Measurements from ENCODE around the gene SMIM7. TPM values are rescaled to one million over a fixed set of nuclear protein-coding genes. Genes with fewer than 3 reads are reported as not detected.
"Not testable (repeated sequence)": the region's sequence is repeated elsewhere in the genome, so short reads cannot be mapped to it uniquely, and the experiment has no call there.

The SMIM7 gene
- total RNA-seq, 4 donors from 2014 or later = 77.3 to 121 (median 98.8) TPM

DNA sequence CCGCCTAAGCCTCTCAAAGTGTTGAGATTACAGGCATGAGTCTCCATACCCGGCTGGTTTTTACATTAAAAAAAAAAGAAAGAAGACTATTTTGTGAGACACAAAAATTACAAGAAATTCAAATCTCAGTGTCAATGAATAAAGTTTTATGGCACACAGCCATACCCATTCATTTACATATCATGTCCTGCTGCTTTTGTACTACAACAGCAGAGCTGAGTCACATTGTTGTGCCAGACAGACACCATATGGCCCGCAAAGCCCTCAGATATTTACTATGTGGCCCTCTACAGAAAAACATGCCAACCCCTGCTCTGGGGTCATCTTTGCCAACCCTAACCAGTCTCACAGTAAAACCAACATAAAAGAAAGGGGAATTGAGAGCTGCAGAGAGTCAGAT is 5.3 kb downstream of the SMIM7 start:
- H3K27ac ChIP-seq = no peak overlapping the region
- peaks cover 38% of the 10 kb centered on the region for H3K4me1 ChIP-seq
- WGBS = 80% methylated on average over 3 of the region's 3 CpGs
- no peaks in the 10 kb centered on the region for H3K27me3 ChIP-seq
- no peak overlapping the region for H3K4me3 ChIP-seq
- no peak for DNase-seq (ENCODE audit: low spot score in 2 of 2)
- TF ChIP-seq POLR2AphosphoS5 (IDR thresholded peaks at IDR 0.05) = no peak
- TF ChIP-seq EP300 (IDR thresholded peaks at IDR 0.05) = no peak
- no peak for TF ChIP-seq POLR2A (IDR thresholded peaks at IDR 0.05)
- TF ChIP-seq, protein P1, sequence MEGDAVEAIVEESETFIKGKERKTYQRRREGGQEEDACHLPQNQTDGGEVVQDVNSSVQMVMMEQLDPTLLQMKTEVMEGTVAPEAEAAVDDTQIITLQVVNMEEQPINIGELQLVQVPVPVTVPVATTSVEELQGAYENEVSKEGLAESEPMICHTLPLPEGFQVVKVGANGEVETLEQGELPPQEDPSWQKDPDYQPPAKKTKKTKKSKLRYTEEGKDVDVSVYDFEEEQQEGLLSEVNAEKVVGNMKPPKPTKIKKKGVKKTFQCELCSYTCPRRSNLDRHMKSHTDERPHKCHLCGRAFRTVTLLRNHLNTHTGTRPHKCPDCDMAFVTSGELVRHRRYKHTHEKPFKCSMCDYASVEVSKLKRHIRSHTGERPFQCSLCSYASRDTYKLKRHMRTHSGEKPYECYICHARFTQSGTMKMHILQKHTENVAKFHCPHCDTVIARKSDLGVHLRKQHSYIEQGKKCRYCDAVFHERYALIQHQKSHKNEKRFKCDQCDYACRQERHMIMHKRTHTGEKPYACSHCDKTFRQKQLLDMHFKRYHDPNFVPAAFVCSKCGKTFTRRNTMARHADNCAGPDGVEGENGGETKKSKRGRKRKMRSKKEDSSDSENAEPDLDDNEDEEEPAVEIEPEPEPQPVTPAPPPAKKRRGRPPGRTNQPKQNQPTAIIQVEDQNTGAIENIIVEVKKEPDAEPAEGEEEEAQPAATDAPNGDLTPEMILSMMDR (IDR thresholded peaks at IDR 0.05) = no peak
- no peaks in the 10 kb centered on the region for H3K9me3 ChIP-seq
- H3K36me3 ChIP-seq = peaks cover 72% of the 10 kb centered on the region

- TF ChIP-seq EP300 (IDR thresholded peaks at IDR 0.05) = no peak
- TF ChIP-seq POLR2A (IDR thresholded peaks at IDR 0.05) = no peak
- TF ChIP-seq, protein P1 (IDR thresholded peaks at IDR 0.05) = no peak
- TF ChIP-seq POLR2AphosphoS5 (IDR thresholded peaks at IDR 0.05) = no peak
- Histone ChIP-seq H3K9me3 (no peaks in the 10 kb centered on the region), H3K27me3 (no peaks in the 10 kb centered on the region), H3K4me1 (peaks cover 36% of the 10 kb centered on the region), H3K36me3 (peaks cover 72% of the 10 kb centered on the region), H3K4me3 (no peak overlapping the region), H3K27ac (no peak overlapping the region)
- 94% methylated on average over 3 of the region's 3 CpGs for WGBS
- DNase-seq (ENCODE audit: low spot score in 2 of 2) = no peak
Measured at GRCh38 chr19:16654140-16654539, 5.8 kb downstream of the SMIM7 start.

GRCh38 chr19:16652854-16653253 is 7.1 kb downstream of the SMIM7 start:
- TF ChIP-seq POLR2AphosphoS5 (IDR thresholded peaks at IDR 0.05) (no peak), POLR2A (IDR thresholded peaks at IDR 0.05) (no peak), EP300 (IDR thresholded peaks at IDR 0.05) (no peak)
- TF ChIP-seq, protein P1 (IDR thresholded peaks at IDR 0.05) = no peak
- peaks cover 23% of the 10 kb centered on the region for H3K4me1 ChIP-seq
- no peak for DNase-seq (ENCODE audit: low spot score in 2 of 2)
- no peaks in the 10 kb centered on the region for H3K27me3 ChIP-seq
- peaks cover 67% of the 10 kb centered on the region for H3K36me3 ChIP-seq
- no peak overlapping the region for H3K27ac ChIP-seq
- WGBS = 67% methylated on average over 7 of the region's 7 CpGs
- no peak overlapping the region for H3K4me3 ChIP-seq
- H3K9me3 ChIP-seq = no peaks in the 10 kb centered on the region

DNA sequence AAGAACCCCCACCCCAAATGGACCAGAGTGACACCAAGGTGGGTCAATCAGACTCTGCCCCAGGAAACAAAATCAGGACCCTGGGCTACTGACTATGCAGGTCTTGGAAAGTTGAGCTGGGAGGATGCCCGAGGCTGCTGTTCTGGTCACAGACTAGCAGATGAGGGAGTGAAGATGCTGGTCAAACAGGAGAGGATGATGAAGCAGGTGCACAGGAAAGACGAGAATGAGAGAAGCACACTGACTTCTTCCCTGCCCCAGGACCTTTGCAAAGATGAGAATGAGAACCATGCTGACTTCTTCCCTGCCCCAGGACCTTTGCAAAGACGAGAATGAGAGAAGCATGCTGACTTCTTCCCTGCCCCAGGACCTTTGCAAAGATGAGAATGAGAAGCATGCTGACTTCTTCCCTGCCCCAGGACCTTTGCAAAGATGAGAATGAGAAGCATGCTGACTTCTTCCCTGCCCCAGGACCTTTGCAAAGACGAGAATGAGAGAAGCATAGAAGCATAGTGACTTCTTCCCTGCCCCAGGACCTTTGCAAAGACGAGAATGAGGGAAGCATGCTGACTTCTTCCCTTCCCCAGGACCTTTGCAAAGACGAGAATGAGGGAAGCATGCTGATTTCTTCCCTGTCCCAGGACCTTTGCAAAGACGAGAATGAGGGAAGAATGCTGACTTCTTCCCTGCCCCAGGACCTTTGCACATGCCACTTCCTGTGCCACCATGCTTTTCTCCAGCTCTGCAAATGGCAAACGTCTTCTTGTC is 8.3 kb downstream of the SMIM7 start:
- 90% methylated on average over 8 of the region's 8 CpGs for WGBS
- peaks cover 13% of the 10 kb centered on the region for H3K4me1 ChIP-seq
- not testable (repeated sequence) for H3K27me3 ChIP-seq; DNase-seq (ENCODE audit: low spot score in 2 of 2); H3K27ac ChIP-seq; H3K4me3 ChIP-seq; H3K9me3 ChIP-seq
- H3K36me3 ChIP-seq = peaks cover 60% of the 10 kb centered on the region

DNA sequence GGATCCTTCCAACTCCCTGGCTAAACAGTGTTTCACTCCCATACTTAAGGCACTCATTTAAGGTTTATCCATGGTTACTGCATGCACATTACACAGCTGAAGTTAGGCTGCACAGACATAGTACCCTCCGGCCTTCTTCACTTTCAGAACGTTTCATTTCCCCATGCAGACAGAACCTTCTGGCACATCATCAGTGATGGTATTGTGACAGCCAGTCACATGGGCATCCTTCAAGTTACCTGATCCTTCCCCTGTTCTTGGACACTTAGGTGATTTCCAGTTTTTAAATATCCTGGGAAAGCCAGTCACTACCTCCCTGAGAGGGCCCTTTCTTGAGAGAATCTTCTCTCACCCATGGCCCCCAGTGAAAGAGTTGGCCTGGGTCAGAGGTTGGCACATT is 9.1 kb downstream of the SMIM7 start:
- Histone ChIP-seq H3K36me3 (peaks cover 60% of the 10 kb centered on the region), H3K4me3 (no peak overlapping the region), H3K9me3 (no peaks in the 10 kb centered on the region), H3K27ac (no peak overlapping the region), H3K27me3 (no peaks in the 10 kb centered on the region), H3K4me1 (peaks cover 13% of the 10 kb centered on the region)
- no peak for DNase-seq (ENCODE audit: low spot score in 2 of 2)
- TF ChIP-seq, protein P1 (IDR thresholded peaks at IDR 0.05) = no peak
- 69% methylated on average over 2 of the region's 2 CpGs for WGBS

DNA sequence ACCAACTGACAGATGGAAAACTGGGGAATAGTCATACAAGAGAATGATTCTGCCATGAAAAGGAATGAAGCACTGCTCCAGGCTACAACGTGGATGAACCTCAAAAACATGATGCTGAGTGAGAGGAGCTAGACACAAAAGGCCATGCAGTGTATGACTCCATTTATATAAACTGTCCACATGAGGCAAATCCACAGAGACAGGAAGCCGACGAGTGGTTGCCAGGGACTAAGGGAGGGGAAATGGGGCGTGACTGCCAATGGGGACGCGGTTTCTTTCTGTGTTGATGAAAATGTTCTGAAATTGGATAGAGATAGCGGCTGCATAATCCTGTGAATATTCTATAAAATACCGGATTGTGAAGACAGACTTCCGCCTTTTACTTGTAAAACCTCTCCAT is 10.2 kb downstream of the SMIM7 start:
- H3K4me1 ChIP-seq = peaks cover 9% of the 10 kb centered on the region
- DNase-seq (ENCODE audit: low spot score in 2 of 2) = no peak
- no peak overlapping the region for H3K4me3 ChIP-seq
- H3K9me3 ChIP-seq = no peaks in the 10 kb centered on the region
- H3K27me3 ChIP-seq = no peaks in the 10 kb centered on the region
- WGBS = 54% methylated on average over 9 of the region's 9 CpGs
- TF ChIP-seq EP300 (IDR thresholded peaks at IDR 0.05) = no peak
- no peak for TF ChIP-seq POLR2AphosphoS5 (IDR thresholded peaks at IDR 0.05)
- TF ChIP-seq POLR2A (IDR thresholded peaks at IDR 0.05) = no peak
- peaks cover 59% of the 10 kb centered on the region for H3K36me3 ChIP-seq
- H3K27ac ChIP-seq = no peak overlapping the region
